ENCODE data around the gene FBXL15.

FBXL15 gene

DNA sequence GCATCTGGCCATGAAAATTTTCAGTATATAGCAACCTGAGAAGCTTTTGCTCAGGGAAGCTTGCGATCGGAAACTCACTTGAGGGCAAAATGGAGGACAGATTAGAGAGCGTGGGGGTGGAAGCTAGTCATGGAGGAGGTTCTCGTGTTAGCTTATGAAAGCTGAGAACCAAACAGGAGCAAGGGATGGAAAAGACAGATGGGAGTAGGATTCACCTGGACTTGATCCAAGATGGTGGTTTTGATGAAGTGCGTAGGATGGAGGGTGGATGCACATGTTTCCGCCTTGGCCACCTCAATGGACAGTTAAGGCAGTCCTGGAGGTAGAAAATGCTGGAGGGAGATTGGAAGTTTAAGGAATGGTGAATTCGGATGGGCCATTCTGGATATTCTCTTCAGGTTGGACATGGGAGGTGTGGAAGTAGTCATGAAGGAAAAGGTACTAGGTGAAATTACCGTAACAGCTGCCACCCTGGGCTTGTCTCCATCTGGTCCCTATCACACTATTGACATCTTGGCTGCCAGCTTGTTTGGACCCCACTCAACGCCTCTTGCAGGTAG is 37.0 kb downstream of the FBXL15 start:
- DNase-seq (ENCODE audit: low read depth) = no peak

DNA sequence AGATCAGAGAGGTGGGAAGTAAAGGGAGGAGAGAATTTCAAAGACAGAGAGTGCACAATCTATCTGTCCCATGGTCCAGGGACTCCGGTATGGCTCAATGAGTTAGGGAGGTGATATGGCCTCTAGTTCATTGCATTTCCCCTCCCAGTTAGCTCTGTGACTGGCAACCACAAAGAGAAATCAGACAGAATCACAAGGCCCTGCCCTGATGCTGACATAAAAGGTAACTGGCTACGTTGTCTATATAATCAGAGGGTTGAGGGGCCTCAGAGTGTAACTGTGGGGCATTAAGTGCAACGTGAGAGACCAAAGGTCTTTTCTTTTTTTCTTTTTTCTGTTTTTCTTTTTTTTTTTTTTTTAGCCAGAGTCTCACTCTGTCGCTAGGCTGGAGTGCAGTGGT is 38.0 kb downstream of the FBXL15 start:
- DNase-seq (ENCODE audit: low read depth) = no peak

GRCh38 chr10:102460836-102461186 is 40.2 kb downstream of the FBXL15 start:
- DNase-seq (ENCODE audit: low read depth) = no peak

DNA sequence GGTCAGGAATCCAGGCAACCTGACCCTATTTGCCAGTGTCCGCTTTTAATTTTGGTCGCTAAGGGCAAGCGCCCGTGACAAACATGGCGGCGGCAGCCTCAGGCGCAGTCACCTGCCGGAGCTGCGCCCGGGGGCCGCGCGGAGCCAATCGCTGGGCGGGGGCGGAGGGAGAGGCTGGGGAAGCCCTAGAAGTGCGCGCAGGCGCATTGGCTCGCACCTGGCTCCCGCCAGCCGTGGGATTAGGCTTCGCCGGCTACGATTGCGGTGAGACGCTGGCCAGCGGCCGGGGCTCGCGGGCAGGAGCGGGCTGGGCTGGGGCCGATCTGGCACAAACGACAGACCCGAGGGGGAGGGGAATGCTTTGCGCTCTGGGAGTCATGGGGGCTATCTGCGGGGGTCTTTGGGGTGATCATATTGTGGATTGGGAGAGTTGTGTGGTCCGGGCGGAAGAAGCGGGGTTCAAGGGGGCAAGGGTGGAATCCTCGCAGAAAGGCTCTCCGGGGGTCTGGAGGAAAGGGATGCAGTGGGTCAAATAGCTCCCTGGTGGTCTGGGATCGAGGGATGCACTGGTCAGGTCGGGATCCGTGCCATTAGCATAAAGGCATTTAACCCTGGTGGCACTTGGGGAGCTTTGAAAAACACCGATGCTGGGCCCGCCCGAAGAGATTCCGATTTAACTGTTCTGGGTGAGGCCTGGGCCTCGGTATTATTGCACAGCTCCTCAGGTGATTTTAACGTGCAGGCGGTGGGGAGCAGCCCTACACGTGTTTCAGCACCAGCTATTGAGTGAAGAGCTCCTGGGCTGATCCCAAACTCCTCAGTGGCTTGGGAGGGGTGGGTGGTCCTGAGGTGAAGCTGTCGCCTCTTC is 40.8 kb downstream of the FBXL15 start:
- DNase-seq (ENCODE audit: low read depth) = peak; percentile 76

DNA sequence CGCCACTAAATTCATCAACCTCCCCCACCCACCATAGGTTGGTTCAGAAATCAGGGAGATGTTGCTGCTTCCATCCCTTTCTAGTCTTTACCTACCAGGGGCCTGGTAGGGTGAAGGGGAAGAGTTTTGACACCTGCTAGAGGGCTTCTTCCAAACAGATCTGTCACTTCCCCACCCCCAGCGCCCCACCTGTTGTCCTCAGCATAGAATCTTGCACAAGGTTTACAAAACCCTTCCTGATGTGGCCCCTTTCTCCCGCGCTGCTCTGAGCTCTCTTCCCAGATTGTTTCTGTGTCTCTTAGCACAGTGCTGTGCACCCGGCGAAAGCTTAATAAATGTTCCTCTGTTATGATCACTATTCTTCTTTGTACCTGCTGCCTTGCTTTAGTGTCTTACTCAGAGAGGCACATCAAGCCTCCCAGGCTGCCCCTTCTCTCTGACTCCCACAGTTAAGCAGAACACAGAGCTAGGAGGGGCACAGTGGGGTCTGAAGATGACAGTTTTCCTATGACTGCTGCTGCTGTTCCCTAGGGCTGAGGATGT is 41.9 kb downstream of the FBXL15 start:
- no peak for DNase-seq (ENCODE audit: low read depth)

DNA sequence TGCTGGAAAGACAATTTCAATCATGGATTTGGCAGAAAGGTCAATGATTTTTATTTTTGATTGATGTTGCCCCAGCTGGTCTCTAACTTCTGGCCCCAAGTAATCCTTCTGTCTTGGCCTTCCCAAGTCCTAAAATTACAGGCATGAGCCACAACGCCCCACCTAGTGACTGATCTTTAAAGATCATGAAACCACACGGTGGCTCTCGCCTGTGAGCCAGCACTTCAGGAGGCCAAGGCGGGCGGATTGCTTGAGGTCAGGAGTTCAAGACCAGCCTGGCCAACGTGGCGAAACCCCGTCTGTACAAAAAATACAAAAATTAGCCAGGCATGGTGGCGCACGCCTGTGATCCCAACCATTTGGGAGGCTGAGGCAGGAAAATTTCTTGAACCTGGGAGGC is 43.3 kb downstream of the FBXL15 start:
- DNase-seq (ENCODE audit: low read depth) = no peak

GRCh38 chr10:102465466-102465865 is 44.8 kb downstream of the FBXL15 start:
- DNase-seq (ENCODE audit: low read depth) = no peak

GRCh38 chr10:102467318-102467717 is 46.7 kb downstream of the FBXL15 start:
- DNase-seq (ENCODE audit: low read depth) = no peak

DNA sequence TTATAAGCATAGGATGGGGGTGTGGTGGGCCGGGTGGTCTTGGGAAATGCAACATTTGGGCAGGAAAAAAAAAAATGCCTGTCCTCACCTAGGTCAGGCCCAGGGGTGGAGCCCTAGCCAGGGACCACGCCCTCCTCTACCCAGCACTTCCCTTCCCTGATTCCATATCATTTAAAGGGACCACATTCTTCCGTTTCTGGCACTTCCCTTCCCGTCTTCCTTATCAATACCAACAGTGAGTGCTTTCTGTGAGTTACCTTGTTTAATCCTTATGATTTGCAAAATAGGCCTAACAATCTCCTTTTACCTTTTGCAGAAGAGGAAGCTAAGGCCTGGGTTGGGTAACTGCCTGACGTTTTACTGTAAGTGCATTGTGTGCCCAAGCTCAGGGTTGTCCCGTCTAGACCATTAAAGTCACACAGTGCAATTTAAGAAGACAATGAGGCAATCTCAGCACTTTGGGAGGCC is 47.4 kb downstream of the FBXL15 start:
- no peak for DNase-seq (ENCODE audit: low read depth)

DNA sequence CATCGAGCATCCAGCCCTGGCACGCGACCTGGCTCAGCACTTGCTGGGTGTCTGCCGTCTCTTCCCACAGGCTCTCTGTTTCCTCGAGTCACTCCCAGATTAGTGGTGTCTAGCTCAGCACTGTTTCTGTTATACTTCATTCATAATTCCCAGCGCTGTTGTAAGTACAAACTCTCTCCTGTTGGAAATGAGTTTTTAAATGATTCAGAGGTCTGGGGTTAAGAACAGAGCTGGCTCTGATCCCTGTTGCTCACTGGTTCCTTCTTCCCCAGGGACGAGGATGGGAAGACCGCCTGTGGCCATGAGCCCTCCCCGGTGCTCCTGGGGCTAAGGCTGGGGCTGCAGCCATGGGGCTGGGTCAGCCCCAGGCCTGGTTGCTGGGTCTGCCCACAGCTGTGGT is 48.0 kb downstream of the FBXL15 start:
- no peak for DNase-seq (ENCODE audit: low read depth)

DNA sequence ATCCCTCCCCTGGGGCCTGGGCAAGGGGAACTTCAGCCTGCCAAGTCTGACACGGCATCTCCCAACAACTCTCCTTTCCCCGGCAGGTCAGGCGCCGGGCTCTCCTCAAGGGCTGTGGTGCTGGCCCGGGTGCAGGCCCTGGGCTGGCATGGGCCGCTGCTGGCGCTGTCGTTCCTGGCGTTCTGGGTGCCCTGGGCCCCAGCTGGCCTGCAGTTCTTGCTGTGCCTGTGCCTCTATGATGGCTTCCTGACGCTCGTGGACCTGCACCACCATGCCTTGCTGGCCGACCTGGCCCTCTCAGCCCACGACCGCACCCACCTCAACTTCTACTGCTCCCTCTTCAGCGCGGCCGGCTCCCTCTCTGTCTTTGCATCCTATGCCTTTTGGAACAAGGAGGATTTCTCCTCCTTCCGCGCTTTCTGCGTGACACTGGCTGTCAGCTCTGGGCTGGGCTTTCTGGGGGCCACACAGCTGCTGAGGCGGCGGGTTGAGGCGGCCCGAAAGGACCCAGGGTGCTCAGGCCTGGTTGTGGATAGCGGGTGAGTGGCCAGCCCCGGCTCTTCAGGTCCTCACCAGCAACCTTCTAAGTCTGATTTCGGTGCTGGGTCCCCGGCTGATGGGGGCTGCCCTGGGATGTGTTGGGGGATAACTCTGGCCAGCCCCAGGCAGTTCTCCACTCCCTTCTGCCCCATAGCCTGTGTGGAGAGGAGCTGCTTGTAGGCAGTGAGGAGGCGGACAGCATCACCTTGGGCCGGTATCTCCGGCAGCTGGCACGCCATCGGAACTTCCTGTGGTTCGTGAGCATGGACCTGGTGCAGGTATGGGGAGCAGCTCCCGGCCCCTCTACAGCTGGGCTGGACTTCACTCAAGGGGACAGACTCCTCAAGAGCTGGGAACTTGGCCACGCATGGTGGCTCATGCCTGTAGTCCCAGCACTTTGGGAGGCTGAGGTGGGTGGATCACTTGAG is 50.2 kb downstream of the FBXL15 start:
- no peak for DNase-seq (ENCODE audit: low read depth)
